ENCODE results near the gene SRBD1. TPM values are rescaled to one million over a fixed set of nuclear protein-coding genes. Genes with fewer than 3 reads are reported as not detected.
A peak's percentile ranks its signal among the peaks of the same experiment; 100 is the strongest.

SRBD1 gene
- total RNA-seq, 1 donor from 2014 or later = 13.8 TPM

GRCh38 chr2:45394842-45395241 lies 216.2 kb downstream of the SRBD1 start:
- H3K9me3 Mint-ChIP-seq (ENCODE audit: low read depth) = no peaks in the 10 kb centered on the region
- DNase-seq (ENCODE audit: low spot score, unreplicated experiment) = no peak
- peaks cover 37% of the 10 kb centered on the region for H3K4me1 Mint-ChIP-seq (ENCODE audit: low read depth)
- H3K27me3 Mint-ChIP-seq = no peaks in the 10 kb centered on the region
- no peaks in the 10 kb centered on the region for H3K36me3 Mint-ChIP-seq (ENCODE audit: insufficient read depth)
- no peak overlapping the region for H3K4me3 Mint-ChIP-seq (ENCODE audit: low read depth)
- no peak for TF ChIP-seq CTCF (IDR thresholded peaks at IDR 0.05; ENCODE audit: unreplicated experiment)
- no peak overlapping the region for H3K27ac Mint-ChIP-seq

- DNase-seq (ENCODE audit: low spot score, unreplicated experiment) = no peak
- Mint-ChIP-seq H3K4me1 (ENCODE audit: low read depth) (peaks cover 38% of the 10 kb centered on the region), H3K9me3 (ENCODE audit: low read depth) (no peaks in the 10 kb centered on the region), H3K4me3 (ENCODE audit: low read depth) (no peak overlapping the region), H3K27me3 (no peaks in the 10 kb centered on the region), H3K27ac (no peak overlapping the region), H3K36me3 (ENCODE audit: insufficient read depth) (no peaks in the 10 kb centered on the region)
- no peak for TF ChIP-seq CTCF (IDR thresholded peaks at IDR 0.05; ENCODE audit: unreplicated experiment)
These were observed 216.9 kb downstream of the SRBD1 start for GRCh38 chr2:45394216-45394615.

DNA sequence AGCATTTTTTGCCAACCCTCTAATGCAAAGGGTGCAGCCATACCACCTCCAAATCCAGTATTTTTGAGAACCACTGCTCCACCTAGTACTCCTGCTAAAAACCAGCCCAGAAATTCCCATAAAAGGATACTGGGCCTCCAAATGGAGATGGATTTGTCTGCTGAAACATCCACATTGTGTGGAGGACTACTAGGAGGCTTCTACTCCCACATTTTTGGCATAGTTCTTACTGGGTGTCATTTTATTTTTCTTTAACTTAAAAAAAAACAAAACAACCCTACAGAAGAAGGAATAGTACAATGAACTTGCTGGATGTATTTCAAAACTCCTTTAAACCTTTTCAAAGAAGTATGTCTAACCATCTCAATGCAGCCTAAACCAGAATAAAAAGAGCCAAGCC lies 219.2 kb downstream of the SRBD1 start:
- Mint-ChIP-seq H3K27ac (no peak overlapping the region), H3K36me3 (ENCODE audit: insufficient read depth) (peaks cover 10% of the 10 kb centered on the region), H3K4me1 (ENCODE audit: low read depth) (peaks cover 37% of the 10 kb centered on the region), H3K4me3 (ENCODE audit: low read depth) (no peak overlapping the region), H3K9me3 (ENCODE audit: low read depth) (no peaks in the 10 kb centered on the region), H3K27me3 (no peaks in the 10 kb centered on the region)
- no peak for TF ChIP-seq CTCF (IDR thresholded peaks at IDR 0.05; ENCODE audit: unreplicated experiment)
- no peak for DNase-seq (ENCODE audit: low spot score, unreplicated experiment)

DNA sequence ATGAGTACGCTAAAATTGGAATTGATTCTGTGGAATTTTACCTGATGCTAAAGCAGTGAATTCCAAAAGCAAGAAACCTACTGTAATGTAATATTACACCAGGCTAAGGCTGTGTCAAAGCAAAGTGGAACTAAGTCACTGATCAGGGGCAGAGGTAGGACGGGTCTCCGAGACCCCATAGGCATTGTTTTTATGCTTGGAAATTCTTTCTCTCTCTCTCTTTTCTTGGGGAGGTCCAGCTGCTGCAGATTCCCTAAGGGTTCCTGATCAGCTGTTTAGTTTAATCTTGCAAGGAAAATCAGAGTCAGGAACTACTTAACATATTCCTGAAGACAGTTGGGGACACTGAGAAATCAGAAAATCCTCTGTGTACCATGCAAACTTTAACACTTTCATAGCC lies 220.2 kb downstream of the SRBD1 start:
- peaks cover 34% of the 10 kb centered on the region for H3K4me1 Mint-ChIP-seq (ENCODE audit: low read depth)
- no peaks in the 10 kb centered on the region for H3K27me3 Mint-ChIP-seq
- H3K4me3 Mint-ChIP-seq (ENCODE audit: low read depth) = no peak overlapping the region
- peaks cover 10% of the 10 kb centered on the region for H3K36me3 Mint-ChIP-seq (ENCODE audit: insufficient read depth)
- no peaks in the 10 kb centered on the region for H3K9me3 Mint-ChIP-seq (ENCODE audit: low read depth)
- DNase-seq (ENCODE audit: low spot score, unreplicated experiment) = no peak
- H3K27ac Mint-ChIP-seq = peak overlapping the region; percentile 49
- no peak for TF ChIP-seq CTCF (IDR thresholded peaks at IDR 0.05; ENCODE audit: unreplicated experiment)

GRCh38 chr2:45390441-45390840 lies 220.6 kb downstream of the SRBD1 start:
- no peak for DNase-seq (ENCODE audit: low spot score, unreplicated experiment)
- Mint-ChIP-seq H3K4me3 (ENCODE audit: low read depth) (no peak overlapping the region), H3K9me3 (ENCODE audit: low read depth) (no peaks in the 10 kb centered on the region), H3K27ac (peak overlapping the region; percentile 49), H3K27me3 (no peaks in the 10 kb centered on the region), H3K4me1 (ENCODE audit: low read depth) (peaks cover 33% of the 10 kb centered on the region), H3K36me3 (ENCODE audit: insufficient read depth) (peaks cover 10% of the 10 kb centered on the region)
- TF ChIP-seq CTCF (IDR thresholded peaks at IDR 0.05; ENCODE audit: unreplicated experiment) = no peak
